Measurements from ENCODE around the gene HIGD1A. TPM values are rescaled to one million over a fixed set of nuclear protein-coding genes. Genes with fewer than 3 reads are reported as not detected.

HIGD1A gene
- total and polyA plus RNA-seq, 10 of the 15 experiments (the other 5 are each of a cell fraction or from before 2014, with no cell fraction given): 73.9 to 487 (median 175) TPM

GRCh38 chr3:42814914-42815507 is 10.7 kb upstream of the HIGD1A start:
- CTCF ChIA-PET: interaction anchor here (0.8 to 4.2 kb wide), 7 partner anchors 11 to 624 kb away, joined by 3 to 14 read pairs (median 3); no protein-coding TSS in a partner anchor
- ATAC-seq: no peak
- H3K4me3 ChIP-seq: no peak overlapping the region
- in situ Hi-C loops (cut with MboI) (no loop called here), intact Hi-C loops (cut with micrococcal nuclease; ENCODE audit: unreplicated experiment) (no loop called here)
- 0 out of 4 replicates have a peak, but pooled peaks cover 0 to 2% of the 10 kb centered on the region in 2 experiments for H3K27me3 ChIP-seq (replicated peaks in 1 of 2; ENCODE audit: control insufficient read depth in 2 of 2, insufficient read depth in 2 of 2, low read length in 1 of 2)
- 41% methylated on average over 2 of the region's 2 CpGs for WGBS (ENCODE audit: insufficient coverage, insufficient replicate concordance, low lambda C conversion rate, missing lambda C conversion rate)
- H3K79me2 ChIP-seq (ENCODE audit: control insufficient read depth, insufficient read depth, low read length): no peaks in the 10 kb centered on the region
- TF ChIP-seq RELB (IDR thresholded peaks at IDR 0.05; ENCODE audit: low read depth) (no peak), FOXM1 (IDR thresholded peaks at IDR 0.05; ENCODE audit: low read depth, low read length) (no peak), POLR2A (IDR thresholded peaks at IDR 0.05; ENCODE audit: low read depth, low read length) (no peak), TBL1XR1 (IDR thresholded peaks at IDR 0.05; ENCODE audit: low read depth, low read length) (no peak), BACH1 (IDR thresholded peaks at IDR 0.05; ENCODE audit: borderline replicate concordance) (no peak), SREBF2 (IDR thresholded peaks at IDR 0.05; ENCODE audit: low read length) (no peak), TCF3 (IDR thresholded peaks at IDR 0.05; ENCODE audit: borderline replicate concordance, insufficient read depth, low read depth, low read length) (no peak), BCL3 (IDR thresholded peaks at IDR 0.05; ENCODE audit: borderline replicate concordance, insufficient read depth, low read depth, low read length, poor library complexity, severe bottlenecking) (no peak), RB1 (IDR thresholded peaks at IDR 0.05; ENCODE audit: borderline replicate concordance) (no peak), KAT2A (conservative IDR thresholded peaks at IDR 0.05; ENCODE audit: control insufficient read depth, low read depth, low read length) (no peak)
- H3K9ac ChIP-seq (ENCODE audit: control insufficient read depth, insufficient read depth, low read length): no peak overlapping the region
- SMC1A ChIA-PET (ENCODE audit: uncharacterized antibody, unreplicated experiment): interaction anchor here (0.9 to 1.0 kb wide), 2 partner anchors 25 to 33 kb away, joined by 4 to 5 read pairs; no protein-coding TSS in a partner anchor
- H4K20me1 ChIP-seq (ENCODE audit: control insufficient read depth, insufficient read depth): no peaks in the 10 kb centered on the region
- FAIRE-seq: no peak
- no peaks in the 10 kb centered on the region for H3K4me1 ChIP-seq (ENCODE audit: control insufficient read depth, insufficient read depth, low read length)
- POLR2A ChIA-PET: interaction anchor here (0.7 kb wide), 1 partner anchor 15 kb away, joined by 3 read pairs; no protein-coding TSS in a partner anchor
- RAD21 ChIA-PET (ENCODE audit: unreplicated experiment): no interaction called here
- H3K36me3 ChIP-seq (ENCODE audit: control insufficient read depth in 2 of 2, insufficient read depth in 2 of 2, low read length in 1 of 2): no peaks in the 10 kb centered on the region
- no peak overlapping the region for H2AFZ ChIP-seq (ENCODE audit: control insufficient read depth, low read depth, low read length)
- no peak overlapping the region for H3K4me2 ChIP-seq (ENCODE audit: control insufficient read depth, insufficient read depth)
- DNase-seq (ENCODE audit: low read depth, low spot score): no peak
- H3K9me3 ChIP-seq (replicated peaks; ENCODE audit: control insufficient read depth, insufficient read depth, low read length): no peaks in the 10 kb centered on the region
- no TSS peak for BruUV-seq (replicated peaks)
- H3K27ac ChIP-seq (ENCODE audit: control insufficient read depth, insufficient read depth): no peak overlapping the region

Data from GM12878 (cell line).